Tibial nerve (tissue), 4 donors: ENCODE measurements around the gene SLAMF9. TPM values are rescaled to one million over a fixed set of nuclear protein-coding genes. Genes with fewer than 3 reads are reported as not detected.

Experiments used
- DNase-seq, 2 donors: peaks; one replicate each; pipeline ENCODE4 v3.0.0-alpha.2; 2019; ENCODE audit warnings: low spot score in 2 of 2
- H3K27ac ChIP-seq, 4 donors: fragments of 200-600 bp; sonication (generic) in 3 of 4; one replicate each; pipeline ENCODE4 v1.5.1; 2017 to 2019; ENCODE audit warnings: mild to moderate bottlenecking in 1 of 4
- H3K27me3 ChIP-seq, 2 donors: fragments of 200-600 bp; sonication (generic) in 1 of 2; one replicate each; pipeline versions ENCODE4 v1.5.1 to v1.6.0; 2017 to 2019
- H3K36me3 ChIP-seq, 3 donors: fragments of 200-600 bp; sonication (generic); one replicate each; pipeline ENCODE4 v1.5.1; 2018 to 2019
- H3K4me1 ChIP-seq, 4 donors: fragments of 200-600 bp; sonication (generic) in 3 of 4; one replicate each; pipeline ENCODE4 v1.5.1; 2017 to 2019
- H3K4me3 ChIP-seq, 4 donors: fragments of 200-600 bp; sonication (generic) in 3 of 4; one replicate each; pipeline ENCODE4 v1.5.1; 2017 to 2019; ENCODE audit warnings: mild to moderate bottlenecking in 1 of 4, moderate library complexity in 1 of 4
- H3K9me3 ChIP-seq, 4 donors: fragments of 200-600 bp; sonication (generic) in 3 of 4; one replicate each; pipeline ENCODE4 v1.5.1; 2017 to 2019
- EP300 ChIP-seq, 2 donors: sonication (generic); formaldehyde crosslinking; IDR thresholded peaks; one replicate each; pipeline ENCODE4 v1.6.1; 2017; ENCODE audit warnings: antibody characterized with exemption in 2 of 2, mild to moderate bottlenecking in 1 of 2
- POLR2A ChIP-seq, 2 donors: fragments of 450-650 bp; IDR thresholded peaks; one replicate each; pipeline ENCODE4 v1.6.1; 2017; ENCODE audit warnings: antibody characterized with exemption in 2 of 2, mild to moderate bottlenecking in 2 of 2, moderate library complexity in 2 of 2
- WGBS, 2 donors: methylation state at CpG; one replicate each; pipeline ENCODE4 v1.1.5; 2018; 5-methylcytosine and 5-hydroxymethylcytosine counted together
- total RNA-seq, 4 donors: library from RNA; depleted of rRNA; stranded (reverse); fragments of >200 nt; gene quantifications; one replicate each; pipeline ENCODE4 v1.1.0, GENCODE V29; 2016
- TF ChIP-seq, protein P1 (sequence below), 5 experiments: fragments of 200-600 bp in 3 of 5; fragments of 450-650 bp in 2 of 5; sonication (generic) in 3 of 5; IDR thresholded peaks; one replicate each; pipeline ENCODE4 v1.5.1; 2016 to 2019; ENCODE audit warnings: antibody characterized with exemption in 5 of 5, mild to moderate bottlenecking in 3 of 5, moderate library complexity in 2 of 5

SLAMF9 gene
- total RNA-seq, 4 donors from 2014 or later, result not detected

DNA sequence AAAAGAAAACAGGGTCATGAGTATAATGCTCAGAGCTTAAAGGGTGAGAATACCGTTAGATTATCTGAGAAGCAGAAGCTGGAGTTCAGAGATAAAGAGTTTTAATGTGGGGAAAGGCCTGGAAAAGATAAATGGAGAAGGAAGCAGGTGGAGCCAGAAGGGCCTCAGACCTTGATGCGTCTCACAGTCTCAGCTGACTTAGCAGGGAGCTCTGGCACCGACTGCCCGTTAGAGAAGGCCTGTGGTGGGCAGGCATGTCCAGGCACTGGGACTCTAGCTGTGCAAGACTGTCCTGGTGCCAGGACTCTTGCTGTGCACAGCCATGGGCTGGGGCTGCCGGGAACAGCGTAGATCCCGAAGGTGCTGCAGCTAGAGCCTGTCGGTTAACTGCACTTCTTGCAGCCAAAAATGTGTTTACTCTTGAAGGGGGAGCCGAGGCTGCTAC, 3.8 kb upstream of the SLAMF9 start:
- TF ChIP-seq, protein P1, sequence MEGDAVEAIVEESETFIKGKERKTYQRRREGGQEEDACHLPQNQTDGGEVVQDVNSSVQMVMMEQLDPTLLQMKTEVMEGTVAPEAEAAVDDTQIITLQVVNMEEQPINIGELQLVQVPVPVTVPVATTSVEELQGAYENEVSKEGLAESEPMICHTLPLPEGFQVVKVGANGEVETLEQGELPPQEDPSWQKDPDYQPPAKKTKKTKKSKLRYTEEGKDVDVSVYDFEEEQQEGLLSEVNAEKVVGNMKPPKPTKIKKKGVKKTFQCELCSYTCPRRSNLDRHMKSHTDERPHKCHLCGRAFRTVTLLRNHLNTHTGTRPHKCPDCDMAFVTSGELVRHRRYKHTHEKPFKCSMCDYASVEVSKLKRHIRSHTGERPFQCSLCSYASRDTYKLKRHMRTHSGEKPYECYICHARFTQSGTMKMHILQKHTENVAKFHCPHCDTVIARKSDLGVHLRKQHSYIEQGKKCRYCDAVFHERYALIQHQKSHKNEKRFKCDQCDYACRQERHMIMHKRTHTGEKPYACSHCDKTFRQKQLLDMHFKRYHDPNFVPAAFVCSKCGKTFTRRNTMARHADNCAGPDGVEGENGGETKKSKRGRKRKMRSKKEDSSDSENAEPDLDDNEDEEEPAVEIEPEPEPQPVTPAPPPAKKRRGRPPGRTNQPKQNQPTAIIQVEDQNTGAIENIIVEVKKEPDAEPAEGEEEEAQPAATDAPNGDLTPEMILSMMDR (IDR thresholded peaks at IDR 0.05), result no peak
- no peak for TF ChIP-seq POLR2A (IDR thresholded peaks at IDR 0.05)
- TF ChIP-seq EP300 (IDR thresholded peaks at IDR 0.05), result no peak
- peaks cover 0 to 4% of the 10 kb centered on the region in 2 donors for H3K27me3 ChIP-seq
- H3K27ac ChIP-seq, result no peak overlapping the region
- DNase-seq, result no peak
- H3K9me3 ChIP-seq, result no peaks in the 10 kb centered on the region
- WGBS, 2 donors, result 56 to 59% methylated on average over 9 of the region's 9 CpGs
- no peak overlapping the region for H3K4me3 ChIP-seq
- no peaks in the 10 kb centered on the region for H3K4me1 ChIP-seq
- H3K36me3 ChIP-seq, result no peaks in the 10 kb centered on the region

DNA sequence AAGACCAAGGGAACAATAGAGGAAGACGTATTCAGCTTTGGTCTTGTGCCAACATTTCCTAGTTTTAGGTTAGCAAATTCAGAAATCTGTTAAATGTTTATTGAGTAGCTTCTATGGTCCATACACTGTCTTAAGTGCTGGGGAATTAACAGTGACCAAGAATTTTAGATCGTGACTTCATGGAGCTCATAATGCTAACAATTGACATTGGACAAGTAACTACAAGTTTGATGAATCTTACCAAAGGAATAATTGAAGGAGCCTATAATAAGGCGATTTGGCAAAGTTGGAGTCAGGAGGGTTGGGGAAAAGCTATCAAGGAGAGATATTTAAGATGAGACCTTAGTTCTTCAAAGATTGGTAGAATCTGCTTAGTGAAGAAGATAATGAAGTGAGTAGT, 1.4 kb upstream of the SLAMF9 start:
- Histone ChIP-seq H3K4me1 (no peaks in the 10 kb centered on the region), H3K4me3 (no peak overlapping the region), H3K36me3 (no peaks in the 10 kb centered on the region), H3K9me3 (no peaks in the 10 kb centered on the region), H3K27ac (no peak overlapping the region), H3K27me3 (peaks cover 0 to 14% of the 10 kb centered on the region in 2 donors)
- 72 to 81% methylated on average over 3 of the region's 3 CpGs for WGBS, 2 donors
- DNase-seq, result no peak
- TF ChIP-seq POLR2A (IDR thresholded peaks at IDR 0.05), result no peak
- TF ChIP-seq EP300 (IDR thresholded peaks at IDR 0.05), result no peak
- TF ChIP-seq, protein P1 (IDR thresholded peaks at IDR 0.05), result no peak

DNA sequence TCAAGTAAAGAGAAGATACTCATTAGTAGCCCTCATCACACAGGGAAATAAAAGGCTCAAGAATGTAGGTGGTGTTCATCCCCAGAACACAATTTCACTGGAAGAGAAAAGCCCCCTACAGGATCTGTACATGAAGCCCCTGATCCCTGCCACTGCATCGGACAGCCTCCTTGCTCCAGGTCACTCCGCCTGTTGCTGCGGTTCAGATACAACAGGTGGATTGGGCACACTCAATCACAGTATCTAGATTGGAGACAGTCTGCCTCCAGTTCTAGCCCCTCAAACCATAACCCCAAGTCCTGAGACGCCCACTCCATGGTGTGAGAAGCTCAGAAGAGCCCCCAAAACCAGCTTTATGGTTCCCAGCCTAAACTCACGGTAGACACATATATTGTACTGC, 1.1 kb downstream of the SLAMF9 start:
- Histone ChIP-seq H3K27ac (no peak overlapping the region), H3K4me1 (no peaks in the 10 kb centered on the region), H3K27me3 (peaks cover 0 to 14% of the 10 kb centered on the region in 2 donors), H3K9me3 (no peaks in the 10 kb centered on the region), H3K4me3 (no peak overlapping the region), H3K36me3 (no peaks in the 10 kb centered on the region)
- 86 to 90% methylated on average over 5 of the region's 5 CpGs for WGBS, 2 donors
- TF ChIP-seq, protein P1 (IDR thresholded peaks at IDR 0.05), result no peak
- TF ChIP-seq POLR2A (IDR thresholded peaks at IDR 0.05) (no peak), EP300 (IDR thresholded peaks at IDR 0.05) (no peak)
- no peak for DNase-seq

DNA sequence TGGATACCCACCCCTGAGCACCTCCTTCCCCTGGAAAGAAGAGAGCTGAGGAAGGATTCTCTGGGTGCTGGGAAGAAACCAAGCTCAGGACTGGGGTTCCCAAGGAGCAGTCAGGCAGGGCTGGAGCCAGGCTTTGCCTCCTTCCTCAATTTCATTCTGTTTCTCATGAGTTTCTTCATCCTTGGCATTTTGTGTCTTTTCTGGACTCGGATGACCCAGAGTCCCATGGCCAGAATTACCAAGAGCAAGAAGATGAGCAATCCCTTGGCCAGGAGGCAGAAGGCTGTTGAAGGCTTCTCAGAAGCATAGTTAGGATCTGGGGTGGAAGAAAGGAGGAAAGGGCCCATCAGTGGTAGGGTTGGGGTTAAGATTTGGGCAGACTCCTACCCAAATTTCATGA, 2.5 kb downstream of the SLAMF9 start:
- WGBS, 2 donors, result 76 to 77% methylated on average over 1 of the region's 1 CpG
- TF ChIP-seq POLR2A (IDR thresholded peaks at IDR 0.05) (no peak), EP300 (IDR thresholded peaks at IDR 0.05) (no peak)
- TF ChIP-seq, protein P1 (IDR thresholded peaks at IDR 0.05), result no peak
- DNase-seq, result no peak
- Histone ChIP-seq H3K36me3 (no peaks in the 10 kb centered on the region), H3K9me3 (no peaks in the 10 kb centered on the region), H3K27me3 (peaks cover 0 to 14% of the 10 kb centered on the region in 2 donors), H3K4me1 (no peaks in the 10 kb centered on the region), H3K27ac (no peak overlapping the region), H3K4me3 (no peak overlapping the region)

DNA sequence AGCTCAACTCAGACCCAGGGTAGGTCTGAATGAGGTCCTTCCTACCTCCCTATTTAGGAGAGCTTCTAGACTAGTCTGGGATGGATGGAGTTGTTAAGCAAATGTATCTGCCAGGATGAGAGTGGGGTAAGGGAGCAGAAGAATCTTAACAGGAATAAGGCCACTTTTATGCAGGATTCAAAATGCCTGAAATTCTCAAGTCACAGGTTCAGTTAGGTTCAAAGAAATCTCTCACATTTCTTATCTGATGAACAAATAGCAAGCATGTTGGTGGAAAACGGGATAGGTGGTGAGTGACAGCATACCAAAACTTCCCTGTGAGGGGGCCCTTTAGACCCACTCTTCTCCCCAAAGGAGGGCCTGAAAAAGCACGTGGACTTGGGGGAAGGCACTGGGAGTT, 3.0 kb downstream of the SLAMF9 start:
- Histone ChIP-seq H3K4me1 (peaks cover 0 to under 1% (median 0%) of the 10 kb centered on the region in 4 donors), H3K27me3 (peaks cover 0 to 14% of the 10 kb centered on the region in 2 donors), H3K27ac (no peak overlapping the region), H3K9me3 (no peaks in the 10 kb centered on the region), H3K4me3 (no peak overlapping the region), H3K36me3 (no peaks in the 10 kb centered on the region)
- whole genome bisulfite sequencing, 2 donors, result 71 to 73% methylated on average over 2 of the region's 2 CpGs
- DNase-seq, result no peak
- TF ChIP-seq EP300 (IDR thresholded peaks at IDR 0.05) (no peak), POLR2A (IDR thresholded peaks at IDR 0.05) (no peak)
- TF ChIP-seq, protein P1 (IDR thresholded peaks at IDR 0.05), result no peak
